HepG2 (cell line): ENCODE results near the gene DNAJC5. TPM values are rescaled to one million over a fixed set of nuclear protein-coding genes. Genes with fewer than 3 reads are reported as not detected.
A peak's percentile ranks its signal among the peaks of the same experiment; 100 is the strongest.

Source experiments
- ATAD3A ChIP-seq: sonication (generic); formaldehyde crosslinking; IDR thresholded peaks from 2 replicates; pipeline ENCODE4 v1.4.0; 2020; ENCODE audit warnings: missing genetic modification reagents
- CEBPG ChIP-seq: IDR thresholded peaks from 2 replicates; pipeline ENCODE4 v1.6.1; 2016
- CSRNP1 ChIP-seq: sonication (generic); formaldehyde crosslinking; IDR thresholded peaks from 2 replicates; pipeline ENCODE4 v1.8.1; 2023; ENCODE audit warnings: mild to moderate bottlenecking, missing genetic modification reagents
- DNMT1 ChIP-seq: sonication (generic); formaldehyde crosslinking; IDR thresholded peaks from 2 replicates; pipeline ENCODE4 v1.5.1; 2020; ENCODE audit warnings: mild to moderate bottlenecking, missing genetic modification reagents
- DRAP1 ChIP-seq: IDR thresholded peaks from 2 replicates; pipeline ENCODE4 v1.6.1; 2016; ENCODE audit warnings: missing genetic modification reagents, missing compliant biosample characterization
- GPN1 ChIP-seq: sonication (generic); formaldehyde crosslinking; IDR thresholded peaks from 2 replicates; pipeline ENCODE4 v1.5.1; 2020; ENCODE audit warnings: missing genetic modification reagents, borderline replicate concordance
- GTF2F1 ChIP-seq: fragments of 150-350 bp; IDR thresholded peaks from 2 replicates; pipeline ENCODE4 v1.6.1; 2014; ENCODE audit warnings: low read length
- HMG20B ChIP-seq: conservative IDR thresholded peaks from 2 replicates; pipeline ENCODE4 v1.6.1; 2016; ENCODE audit warnings: missing genetic modification reagents, missing compliant biosample characterization
- HNRNPH1 ChIP-seq: fragments of 200-400 bp; formaldehyde crosslinking; optimal IDR thresholded peaks from 2 replicates; pipeline ENCODE3; 2017; ENCODE audit warnings: mild to moderate bottlenecking, low read depth, low read length
- HNRNPK ChIP-seq: fragments of 200-400 bp; formaldehyde crosslinking; IDR thresholded peaks from 2 replicates; pipeline ENCODE4 v1.6.1; 2018; ENCODE audit warnings: low read length, low read depth, moderate library complexity, mild to moderate bottlenecking; ENCODE audit not compliant: poor library complexity, severe bottlenecking
- KLF16 ChIP-seq, 2 experiments: sonication (generic) in 1 of 2; formaldehyde crosslinking in 1 of 2; IDR thresholded peaks; 2 replicates each; pipeline versions ENCODE4 v1.6.1 to v1.8.0; 2016 to 2023; ENCODE audit warnings: missing genetic modification reagents in 2 of 2, missing compliant biosample characterization in 1 of 2
- MED13 ChIP-seq: sonication (generic); formaldehyde crosslinking; IDR thresholded peaks from 2 replicates; pipeline ENCODE4 v1.5.0; 2020; ENCODE audit warnings: missing genetic modification reagents
- NFIB ChIP-seq: sonication (generic); formaldehyde crosslinking; IDR thresholded peaks from 2 replicates; pipeline ENCODE4 v1.9.0; 2021; ENCODE audit warnings: missing genetic modification reagents, mild to moderate bottlenecking, borderline replicate concordance
- PHB2 ChIP-seq: fragments of 450-650 bp; IDR thresholded peaks from 2 replicates; pipeline ENCODE4 v1.6.1; 2018; ENCODE audit not compliant: partially characterized antibody
- SP1 ChIP-seq, 2 experiments: fragments of 450-650 bp in 1 of 2; sonication (generic) in 1 of 2; formaldehyde crosslinking in 1 of 2; IDR thresholded peaks; 2 replicates each; pipeline versions ENCODE4 v1.4.0 to v1.6.1; 2016 to 2020; ENCODE audit warnings: missing genetic modification reagents in 1 of 2
- TIGD3 ChIP-seq: sonication (generic); formaldehyde crosslinking; IDR thresholded peaks from 2 replicates; pipeline ENCODE4 v1.5.1; 2020; ENCODE audit warnings: mild to moderate bottlenecking, missing genetic modification reagents, borderline replicate concordance
- ZC3H13 ChIP-seq: sonication (generic); formaldehyde crosslinking; IDR thresholded peaks from 2 replicates; pipeline ENCODE4 v1.8.1; 2023; ENCODE audit warnings: mild to moderate bottlenecking, missing genetic modification reagents, moderate library complexity
- ZC3H4 ChIP-seq: sonication (generic); formaldehyde crosslinking; IDR thresholded peaks from 2 replicates; pipeline ENCODE4 v1.4.0; 2020; ENCODE audit warnings: missing genetic modification reagents, borderline replicate concordance
- ZFX ChIP-seq: sonication (generic); formaldehyde crosslinking; IDR thresholded peaks from 2 replicates; pipeline ENCODE4 v1.4.0; 2020; ENCODE audit warnings: mild to moderate bottlenecking, low read depth, missing genetic modification reagents, moderate library complexity
- ZNF10 ChIP-seq: sonication (generic); formaldehyde crosslinking; IDR thresholded peaks from 2 replicates; pipeline ENCODE4 v1.4.0; 2020; ENCODE audit warnings: mild to moderate bottlenecking, low read depth, missing genetic modification reagents, borderline replicate concordance
- ZNF264 ChIP-seq: sonication (generic); formaldehyde crosslinking; IDR thresholded peaks from 2 replicates; pipeline ENCODE4 v1.4.0; 2020; ENCODE audit warnings: missing genetic modification reagents
- ZNF280B ChIP-seq: sonication (generic); formaldehyde crosslinking; IDR thresholded peaks from 2 replicates; pipeline ENCODE4 v1.5.0; 2020; ENCODE audit warnings: missing genetic modification reagents, mild to moderate bottlenecking, borderline replicate concordance
- ZNF333 ChIP-seq: sonication (generic); formaldehyde crosslinking; IDR thresholded peaks from 2 replicates; pipeline ENCODE4 v1.4.0; 2020; ENCODE audit warnings: mild to moderate bottlenecking, missing genetic modification reagents, borderline replicate concordance
- ZNF710 ChIP-seq: sonication (generic); formaldehyde crosslinking; IDR thresholded peaks from 2 replicates; pipeline ENCODE4 v1.5.0; 2020; ENCODE audit warnings: mild to moderate bottlenecking, missing genetic modification reagents, borderline replicate concordance
- ZSCAN25 ChIP-seq: sonication (generic); formaldehyde crosslinking; IDR thresholded peaks from 2 replicates; pipeline ENCODE4 v1.8.0; 2022; ENCODE audit warnings: mild to moderate bottlenecking, missing genetic modification reagents
- polyA plus RNA-seq, 8 experiments: library from polyadenylated mRNA; depleted of rRNA in 3 of 8; stranded (reverse) in 7 of 8; unstranded in 1 of 8; fragments of >200 nt; fragmentation: Illumina TruSeq in 4 of 8; extraction: Trizol in 4 of 8; gene quantifications; 2 replicates each; pipeline versions ENCODE4 v1.2.1 to v1.2.3, GENCODE V29; 2011 to 2016; ENCODE audit warnings: low read depth in 4 of 8, missing spikeins in 1 of 8, mixed read lengths in 1 of 8; ENCODE audit not compliant: insufficient read depth in 1 of 8
- total RNA-seq, 5 experiments: library from RNA; depleted of rRNA; stranded (reverse); fragments of >200 nt; fragmentation: Illumina TruSeq; extraction: Trizol; gene quantifications; 2 replicates each; pipeline ENCODE4 v1.2.3, GENCODE V29; 2016; ENCODE audit warnings: low read depth in 1 of 5

DNAJC5 gene
- total and polyA plus RNA-seq, 2 of the 13 experiments (the other 11 are each of a cell fraction or from before 2014, with no cell fraction given): 42.8 to 64.5 TPM

- TF ChIP-seq SP1 (IDR thresholded peaks at IDR 0.05) (peak; percentile 65; the same call in 1 of the 2 replicates), SP1 (CRISPR knock-in tag; IDR thresholded peaks at IDR 0.05) (no peak), TIGD3 (CRISPR knock-in tag) (no peak), CEBPG (CRISPR knock-in tag) (no peak), ZNF10 (no peak), ZC3H13 (CRISPR knock-in tag) (no peak), GPN1 (CRISPR knock-in tag) (no peak), CSRNP1 (no peak), HNRNPH1 (no peak), ZNF264 (no peak), ZNF280B (CRISPR knock-in tag) (no peak), NFIB (CRISPR knock-in tag) (no peak), HNRNPK (no peak), ATAD3A (CRISPR knock-in tag) (no peak), ZFX (CRISPR knock-in tag) (peak; percentile 18; the same call in 1 of the 2 replicates), MED13 (CRISPR knock-in tag) (no peak), PHB2 (peak; percentile 92), GTF2F1 (no peak), DNMT1 (CRISPR knock-in tag) (no peak), DRAP1 (CRISPR knock-in tag) (no peak), ZNF333 (no peak), HMG20B (no peak), ZC3H4 (CRISPR knock-in tag) (no peak), ZNF710 (CRISPR knock-in tag) (no peak), KLF16 (CRISPR knock-in tag; IDR thresholded peaks at IDR 0.05) (0 out of 4 replicates have a peak, but pooled peaks of 1 of the 2 experiments have one; percentile 20), ZSCAN25 (CRISPR knock-in tag) (no peak)
Observed at GRCh38 chr20:63846888-63847236, 48.1 kb upstream of the DNAJC5 start (continued).
